ENCODE measurements around the gene ANLN. TPM values are rescaled to one million over a fixed set of nuclear protein-coding genes. Genes with fewer than 3 reads are reported as not detected.
A peak's percentile ranks its signal among the peaks of the same experiment; 100 is the strongest.

The ANLN gene
- polyA plus RNA-seq, 1 donor (not counting 4 experiments of a cell fraction or from before 2014, with no cell fraction given) = 65.8 TPM

GRCh38 chr7:36387435-36388231 is 2.0 kb upstream of the ANLN start:
- Histone ChIP-seq H3K9me3 (ENCODE audit: control insufficient read depth, low read depth, low read length) (no peaks in the 10 kb centered on the region), H4K20me1 (ENCODE audit: control insufficient read depth, extremely low read depth, insufficient read depth, low read length) (no peaks in the 10 kb centered on the region), H3K27me3 (ENCODE audit: control insufficient read depth, extremely low read depth, insufficient read depth, low read length) (no peaks in the 10 kb centered on the region), H3K9me1 (ENCODE audit: control insufficient read depth, extremely low read depth, insufficient read depth, low read length) (no peaks in the 10 kb centered on the region), H3K4me3 (ENCODE audit: control insufficient read depth in 2 of 3, extremely low read depth in 1 of 3, insufficient read depth in 2 of 3, low read depth in 1 of 3, low read length in 3 of 3) (peak overlapping the region in 2 of 3 experiments; percentile 46 to 49), H3K36me3 (ENCODE audit: control insufficient read depth in 2 of 2, extremely low read depth in 1 of 2, insufficient read depth in 2 of 2, low read length in 2 of 2) (no peaks in the 10 kb centered on the region), H3K4me1 (ENCODE audit: control insufficient read depth, extremely low read depth, insufficient read depth, low read length) (peaks cover 34% of the 10 kb centered on the region), H3K4me2 (ENCODE audit: control insufficient read depth, extremely low read depth, insufficient read depth, low read depth, low read length) (peak overlapping the region; percentile 52), H3K9ac (ENCODE audit: control insufficient read depth, extremely low read depth, insufficient read depth, low read length) (peak overlapping the region; percentile 67), H2AFZ (ENCODE audit: control insufficient read depth, low read length) (peak overlapping the region; percentile 77), H3K27ac (ENCODE audit: control insufficient read depth, insufficient read depth, low read length) (peak overlapping the region; percentile 97), H3K79me2 (ENCODE audit: control insufficient read depth, insufficient read depth, low read length) (peaks cover 27% of the 10 kb centered on the region)
- dilution Hi-C loops (cut with MboI; ENCODE audit: extremely low pct_ligation_motif_present, low sequenced_read_pairs) = no loop called here
- DNase-seq (ENCODE audit: low read depth, low spot score) (peak; percentile 76), FAIRE-seq (peak; percentile 36)
- no peak for TF ChIP-seq EZH2 (IDR thresholded peaks at IDR 0.05; ENCODE audit: low read length)
- no peak for TF ChIP-seq CTCF (optimal IDR thresholded peaks at IDR 0.05 in 1 of 3, IDR thresholded peaks at IDR 0.05 in 1 of 3, conservative IDR thresholded peaks at IDR 0.05 in 1 of 3; ENCODE audit: extremely low read depth in 1 of 3, insufficient read depth in 2 of 3, low read length in 3 of 3)

- Histone ChIP-seq H3K4me3 (ENCODE audit: control insufficient read depth in 2 of 3, extremely low read depth in 1 of 3, insufficient read depth in 2 of 3, low read depth in 1 of 3, low read length in 3 of 3) (peak overlapping the region in 2 of 3 experiments; percentile 46 to 49), H3K9me3 (ENCODE audit: control insufficient read depth, low read depth, low read length) (no peaks in the 10 kb centered on the region), H3K9ac (ENCODE audit: control insufficient read depth, extremely low read depth, insufficient read depth, low read length) (peak overlapping the region; percentile 67), H3K36me3 (ENCODE audit: control insufficient read depth in 2 of 2, extremely low read depth in 1 of 2, insufficient read depth in 2 of 2, low read length in 2 of 2) (peaks cover 0 to 4% of the 10 kb centered on the region in 2 experiments), H4K20me1 (ENCODE audit: control insufficient read depth, extremely low read depth, insufficient read depth, low read length) (no peaks in the 10 kb centered on the region), H3K27ac (ENCODE audit: control insufficient read depth, insufficient read depth, low read length) (peak overlapping the region; percentile 97), H3K79me2 (ENCODE audit: control insufficient read depth, insufficient read depth, low read length) (peaks cover 34% of the 10 kb centered on the region), H3K27me3 (ENCODE audit: control insufficient read depth, extremely low read depth, insufficient read depth, low read length) (no peaks in the 10 kb centered on the region), H3K4me1 (ENCODE audit: control insufficient read depth, extremely low read depth, insufficient read depth, low read length) (peaks cover 40% of the 10 kb centered on the region), H2AFZ (ENCODE audit: control insufficient read depth, low read length) (peak overlapping the region; percentile 77), H3K9me1 (ENCODE audit: control insufficient read depth, extremely low read depth, insufficient read depth, low read length) (no peaks in the 10 kb centered on the region), H3K4me2 (ENCODE audit: control insufficient read depth, extremely low read depth, insufficient read depth, low read depth, low read length) (peak overlapping the region; percentile 52)
- dilution Hi-C loops (cut with MboI; ENCODE audit: extremely low pct_ligation_motif_present, low sequenced_read_pairs) = no loop called here
- DNase-seq (ENCODE audit: low read depth, low spot score) = peak; percentile 62
- TF ChIP-seq CTCF (optimal IDR thresholded peaks at IDR 0.05 in 1 of 3, IDR thresholded peaks at IDR 0.05 in 1 of 3, conservative IDR thresholded peaks at IDR 0.05 in 1 of 3; ENCODE audit: extremely low read depth in 1 of 3, insufficient read depth in 2 of 3, low read length in 3 of 3) (no peak), EZH2 (IDR thresholded peaks at IDR 0.05; ENCODE audit: low read length) (no peak)
- peak; percentile 9 for FAIRE-seq
These were observed 1.2 kb upstream of the ANLN start for GRCh38 chr7:36388423-36388822.

Measured in keratinocyte (primary cell).